Measurements from ENCODE around the gene UBE2R2.
"Not testable (repeated sequence)": the region's sequence is repeated elsewhere in the genome, so short reads cannot be mapped to it uniquely, and the experiment has no call there.

Gene UBE2R2

DNA sequence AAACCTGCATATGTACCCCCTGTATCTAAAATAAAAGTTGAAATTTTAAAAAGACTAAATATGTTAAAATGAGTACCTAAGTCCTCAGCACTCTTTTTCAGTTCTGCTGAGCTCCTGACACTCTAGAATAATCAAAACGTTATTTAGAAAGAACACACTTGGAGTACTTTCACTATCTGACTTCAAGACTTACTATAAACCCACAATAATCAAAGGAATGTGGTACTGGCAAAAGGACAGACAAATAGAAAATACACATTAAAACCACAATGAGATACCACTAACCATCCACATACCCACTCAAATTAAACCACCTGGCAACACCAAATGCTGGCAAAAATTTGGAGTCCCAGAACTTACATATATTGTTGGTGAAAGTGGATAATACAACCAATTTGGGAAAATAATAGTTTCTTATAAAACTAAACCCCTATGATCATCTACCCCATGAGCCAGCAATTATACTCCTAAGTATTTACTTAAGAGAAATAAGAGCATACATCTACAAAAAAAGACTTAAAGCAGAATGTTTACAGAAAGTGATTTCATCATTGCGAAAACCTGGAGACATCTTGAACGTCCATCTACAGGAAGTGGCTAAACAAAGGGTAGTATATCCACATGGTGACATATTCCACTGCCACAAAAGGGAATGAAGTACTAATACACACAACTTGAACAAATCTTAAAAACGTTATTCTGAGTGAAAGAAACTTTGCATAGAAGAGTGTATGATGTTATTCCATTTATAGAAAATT, 34.4 kb upstream of the UBE2R2 start:
- H3K4me3 ChIP-seq (ENCODE audit: control insufficient read depth, low read depth, low read length), result no peak overlapping the region
- DNase-seq (ENCODE audit: low read depth), result peak; percentile 37
- TF ChIP-seq, protein P1, sequence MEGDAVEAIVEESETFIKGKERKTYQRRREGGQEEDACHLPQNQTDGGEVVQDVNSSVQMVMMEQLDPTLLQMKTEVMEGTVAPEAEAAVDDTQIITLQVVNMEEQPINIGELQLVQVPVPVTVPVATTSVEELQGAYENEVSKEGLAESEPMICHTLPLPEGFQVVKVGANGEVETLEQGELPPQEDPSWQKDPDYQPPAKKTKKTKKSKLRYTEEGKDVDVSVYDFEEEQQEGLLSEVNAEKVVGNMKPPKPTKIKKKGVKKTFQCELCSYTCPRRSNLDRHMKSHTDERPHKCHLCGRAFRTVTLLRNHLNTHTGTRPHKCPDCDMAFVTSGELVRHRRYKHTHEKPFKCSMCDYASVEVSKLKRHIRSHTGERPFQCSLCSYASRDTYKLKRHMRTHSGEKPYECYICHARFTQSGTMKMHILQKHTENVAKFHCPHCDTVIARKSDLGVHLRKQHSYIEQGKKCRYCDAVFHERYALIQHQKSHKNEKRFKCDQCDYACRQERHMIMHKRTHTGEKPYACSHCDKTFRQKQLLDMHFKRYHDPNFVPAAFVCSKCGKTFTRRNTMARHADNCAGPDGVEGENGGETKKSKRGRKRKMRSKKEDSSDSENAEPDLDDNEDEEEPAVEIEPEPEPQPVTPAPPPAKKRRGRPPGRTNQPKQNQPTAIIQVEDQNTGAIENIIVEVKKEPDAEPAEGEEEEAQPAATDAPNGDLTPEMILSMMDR (IDR thresholded peaks at IDR 0.05; ENCODE audit: control insufficient read depth, insufficient read depth, low read depth, low read length, missing control alignments), result no peak

DNA sequence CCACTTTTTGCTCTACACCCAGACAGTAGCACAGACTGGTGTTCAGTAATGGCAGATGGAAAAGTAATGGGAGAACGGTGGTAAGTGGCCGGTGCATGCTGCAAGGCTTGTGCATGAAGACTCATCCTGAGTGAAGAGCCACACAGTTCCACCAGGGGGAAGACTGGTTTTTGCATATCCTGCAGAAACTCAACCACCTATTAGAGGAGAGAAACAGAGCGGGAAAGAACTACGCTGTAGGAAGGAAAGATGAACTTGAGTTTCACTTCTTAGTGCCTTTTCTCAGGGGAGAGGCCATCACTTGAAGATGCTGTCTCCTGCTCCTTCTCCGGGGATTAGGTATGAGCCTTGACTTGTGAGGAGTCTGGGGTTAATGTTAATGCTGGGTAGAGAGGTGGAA, 31.0 kb upstream of the UBE2R2 start:
- DNase-seq (ENCODE audit: low read depth), result no peak
- H3K4me3 ChIP-seq (ENCODE audit: control insufficient read depth, low read depth, low read length), result no peak overlapping the region
- TF ChIP-seq, protein P1 (IDR thresholded peaks at IDR 0.05; ENCODE audit: control insufficient read depth, insufficient read depth, low read depth, low read length, missing control alignments), result peak; percentile 45

DNA sequence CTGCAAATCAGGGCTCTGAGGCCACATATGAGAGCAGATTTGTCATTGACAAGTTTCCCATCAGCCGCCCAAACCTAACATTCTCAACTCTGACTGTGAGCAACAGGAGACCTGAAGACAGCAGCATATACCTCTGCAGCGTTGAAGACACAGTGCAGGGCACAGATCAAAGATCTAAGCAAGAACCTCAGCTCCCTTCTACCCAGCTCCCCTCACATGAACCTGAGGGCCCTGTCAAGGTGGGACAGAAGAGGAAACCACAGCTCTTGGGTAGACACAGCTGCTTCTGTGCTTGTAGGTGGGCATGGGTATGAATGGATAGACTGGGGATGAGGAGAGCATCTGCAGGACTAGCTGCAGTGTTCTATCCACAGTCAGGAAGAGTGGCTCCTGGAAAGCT, 30.3 kb upstream of the UBE2R2 start:
- TF ChIP-seq, protein P1 (IDR thresholded peaks at IDR 0.05; ENCODE audit: control insufficient read depth, insufficient read depth, low read depth, low read length, missing control alignments), result no peak
- DNase-seq (ENCODE audit: low read depth), result no peak
- no peak overlapping the region for H3K4me3 ChIP-seq (ENCODE audit: control insufficient read depth, low read depth, low read length)

DNA sequence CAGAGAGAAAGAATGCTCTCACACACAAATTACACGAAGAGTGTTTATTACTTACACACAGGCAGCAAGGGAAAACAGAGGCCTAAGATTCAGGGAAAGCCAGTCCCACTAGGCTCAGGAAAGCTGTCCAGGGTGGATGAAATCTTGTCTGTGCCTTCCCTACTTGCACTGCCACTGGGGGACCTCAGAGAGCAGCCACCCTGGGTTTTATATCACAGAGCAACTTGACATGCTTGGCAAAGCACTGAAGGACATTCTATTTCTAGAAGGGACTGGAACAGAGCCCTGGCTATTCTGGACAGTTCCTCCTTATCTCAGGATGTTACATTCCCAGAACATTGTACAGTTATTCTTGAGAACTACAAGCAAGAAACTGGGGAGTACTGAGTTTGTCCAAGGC, 29.1 kb upstream of the UBE2R2 start:
- TF ChIP-seq, protein P1 (IDR thresholded peaks at IDR 0.05; ENCODE audit: control insufficient read depth, insufficient read depth, low read depth, low read length, missing control alignments), result no peak
- DNase-seq (ENCODE audit: low read depth), result no peak
- H3K4me3 ChIP-seq (ENCODE audit: control insufficient read depth, low read depth, low read length), result no peak overlapping the region

DNA sequence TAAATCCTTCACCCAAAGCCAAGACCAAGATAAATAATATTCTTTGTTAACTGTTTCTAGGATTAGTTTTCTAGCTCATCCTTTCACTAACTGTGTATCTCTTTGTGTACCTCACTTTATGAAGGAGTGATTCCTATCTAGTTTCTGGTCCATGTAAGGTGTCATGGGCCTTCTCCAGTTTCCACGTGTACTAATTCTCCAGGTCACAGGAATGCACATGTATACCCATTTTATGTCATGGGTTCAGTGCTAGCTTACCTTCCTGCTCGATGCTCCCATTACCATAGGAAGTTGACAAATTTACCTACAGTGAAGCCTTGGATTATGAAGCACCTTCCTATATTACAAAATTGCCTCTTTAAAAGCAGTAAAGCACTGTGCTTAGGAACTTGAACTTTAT, 27.5 kb upstream of the UBE2R2 start:
- DNase-seq (ENCODE audit: low read depth); H3K4me3 ChIP-seq (ENCODE audit: control insufficient read depth, low read depth, low read length): not testable (repeated sequence)

DNA sequence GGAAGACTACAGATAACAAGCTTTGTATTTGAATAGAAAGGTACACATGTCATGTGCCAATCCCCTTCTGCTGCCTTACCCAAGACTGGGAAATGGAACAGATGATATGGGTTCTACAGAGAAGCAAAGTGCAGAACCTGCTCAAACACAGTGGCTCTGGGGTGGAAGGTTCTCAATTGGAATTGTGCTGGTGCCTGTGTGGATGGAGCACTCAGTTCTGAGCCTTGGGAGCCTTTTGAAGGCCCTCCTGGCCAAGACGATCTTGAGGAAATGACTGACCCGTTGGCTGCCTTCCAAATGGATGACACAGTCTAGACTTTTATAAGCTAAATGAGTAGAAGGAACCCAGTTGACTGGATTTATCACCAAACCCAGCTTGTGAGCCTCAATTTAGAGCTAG, 25.8 kb upstream of the UBE2R2 start:
- no peak for DNase-seq (ENCODE audit: low read depth)
- H3K4me3 ChIP-seq (ENCODE audit: control insufficient read depth, low read depth, low read length), result no peak overlapping the region
- TF ChIP-seq, protein P1 (IDR thresholded peaks at IDR 0.05; ENCODE audit: control insufficient read depth, insufficient read depth, low read depth, low read length, missing control alignments), result no peak

DNA sequence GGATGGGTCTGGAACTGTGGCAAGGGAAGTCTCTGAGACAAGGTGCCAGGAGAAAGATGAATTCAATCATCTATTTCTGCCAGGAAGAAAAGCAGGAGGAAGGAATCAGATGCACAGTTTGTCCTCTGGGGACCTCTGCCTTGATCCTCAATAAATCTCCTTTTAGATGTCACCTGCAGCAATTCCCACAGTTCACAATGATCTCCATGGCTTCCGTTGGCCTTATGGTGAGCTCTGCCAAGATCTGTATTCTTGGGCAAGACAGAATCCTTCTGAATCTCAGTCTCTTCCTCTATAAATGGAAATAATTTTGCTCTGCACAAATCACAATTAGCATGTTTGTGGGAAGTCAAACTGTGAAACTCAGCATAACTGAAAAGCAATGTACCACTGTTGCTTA, 23.5 kb upstream of the UBE2R2 start:
- not testable (repeated sequence) for H3K4me3 ChIP-seq (ENCODE audit: control insufficient read depth, low read depth, low read length); DNase-seq (ENCODE audit: low read depth)

DNA sequence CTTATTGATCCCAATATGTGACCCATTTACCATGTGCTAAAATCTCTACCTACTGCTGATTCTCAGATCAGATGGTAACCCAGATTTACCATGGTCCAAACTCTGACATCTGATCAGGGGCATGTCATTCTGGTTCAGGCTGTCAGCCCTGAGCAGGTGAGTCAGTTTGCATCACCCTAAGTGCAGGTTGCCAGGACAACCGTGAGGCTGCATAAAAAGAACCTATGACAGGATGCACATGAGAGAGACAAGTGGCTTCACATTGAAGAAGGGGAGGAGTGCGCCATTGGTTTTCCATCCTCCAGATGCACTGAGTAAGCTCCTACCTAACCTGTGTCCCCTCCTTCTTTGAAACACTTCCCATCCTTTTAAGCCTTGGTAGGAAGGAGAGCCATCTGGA, 22.4 kb upstream of the UBE2R2 start:
- TF ChIP-seq, protein P1 (IDR thresholded peaks at IDR 0.05; ENCODE audit: control insufficient read depth, insufficient read depth, low read depth, low read length, missing control alignments), result no peak
- DNase-seq (ENCODE audit: low read depth), result no peak

More for the DNA sequence above, 22.4 kb upstream of the UBE2R2 start:
- H3K4me3 ChIP-seq (ENCODE audit: control insufficient read depth, low read depth, low read length), result no peak overlapping the region

Data from AG09309 (cell line).